Measurements from ENCODE around the gene PACRGL. TPM values are rescaled to one million over a fixed set of nuclear protein-coding genes. Genes with fewer than 3 reads are reported as not detected.

Gene PACRGL
- polyA plus RNA-seq, 1 of the 3 experiments (the other 2 are of a cell fraction): 11.8 TPM

DNA sequence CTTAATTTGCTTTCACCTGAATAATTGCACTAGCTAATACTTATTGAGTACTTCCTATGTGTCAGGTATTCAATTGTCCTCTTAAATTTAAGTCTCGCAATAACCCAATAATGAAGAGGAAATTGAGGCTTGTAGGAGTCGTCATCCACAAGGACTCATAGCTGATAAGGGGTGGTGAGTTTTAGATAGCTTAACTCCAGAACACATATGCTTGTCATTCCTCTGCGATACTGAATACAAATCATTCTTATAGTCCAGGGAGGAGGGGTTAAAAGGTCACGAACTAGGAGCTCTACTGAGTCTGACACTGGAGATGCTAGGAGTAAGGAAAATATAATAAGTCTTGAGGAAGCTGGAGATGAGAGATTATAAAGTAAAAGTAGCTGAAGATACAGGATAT is 1.4 kb upstream of the PACRGL start:
- peak overlapping the region; percentile 14; the same call in 1 of the 2 replicates for H2AFZ ChIP-seq (ENCODE audit: low read depth)
- CTCF ChIA-PET: interaction anchor here (1.1 to 2.1 kb wide), 4 partner anchors 8 to 14 kb away, joined by 4 to 11 read pairs (median 6); no protein-coding TSS in a partner anchor

DNA sequence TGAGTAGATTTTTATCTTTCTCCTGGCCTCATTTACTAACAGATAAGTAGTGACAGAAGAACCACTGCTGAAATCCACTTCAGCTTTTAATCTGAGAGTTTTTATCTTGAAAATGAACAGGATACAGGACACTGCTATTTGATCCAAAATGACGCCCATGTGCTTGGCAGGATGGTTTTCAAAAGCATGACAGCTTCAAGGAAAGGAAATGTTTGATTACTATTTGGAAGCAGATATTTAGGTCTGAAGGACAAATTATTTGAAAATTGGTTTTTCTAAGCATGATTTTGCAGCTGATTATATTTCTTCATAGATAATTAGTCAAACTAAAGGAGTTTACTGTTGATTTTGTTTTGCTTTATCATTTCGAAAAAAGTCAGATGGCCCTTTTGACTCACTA is 11.1 kb downstream of the PACRGL start:
- ChIA-PET POLR2A (no interaction called here), CTCF (interaction anchor here (1.0 kb wide), 1 partner anchor 758 kb away, joined by 3 read pairs; no protein-coding TSS in a partner anchor)
- Histone ChIP-seq H3K4me2 (no peak overlapping the region), H4K20me1 (ENCODE audit: insufficient read depth) (no peaks in the 10 kb centered on the region), H3K4me3 (ENCODE audit: low read depth in 2 of 2, low read length in 1 of 2) (no peak overlapping the region), H3K27me3 (ENCODE audit: insufficient read depth) (no peaks in the 10 kb centered on the region), H3K36me3 (replicated peaks in 1 of 2; ENCODE audit: control insufficient read depth in 1 of 2, insufficient read depth in 2 of 2, low read length in 1 of 2) (peaks cover 43 to 62% of the 10 kb centered on the region in 2 experiments), H3F3A (replicated peaks; ENCODE audit: insufficient read depth) (no peaks in the 10 kb centered on the region), H3K9me2 (no peaks in the 10 kb centered on the region), H2AFZ (ENCODE audit: low read depth) (no peak overlapping the region), H3K9ac (no peak overlapping the region), H3K79me2 (ENCODE audit: insufficient read depth) (no peaks in the 10 kb centered on the region), H3K9me3 (no peaks in the 10 kb centered on the region), H3K27ac (ENCODE audit: low read depth in 2 of 2, low read length in 1 of 2) (peak overlapping the region in 1 of 2 experiments; percentile 68; a peak in 2 of 4 replicates), H3K4me1 (ENCODE audit: control insufficient read depth in 1 of 2, insufficient read depth in 2 of 2, low read depth in 1 of 2, low read length in 1 of 2) (peaks cover 0 to 6% of the 10 kb centered on the region in 2 experiments; a peak in 2 of 4 replicates)
- 72% methylated on average over 2 of the region's 2 CpGs for WGBS (ENCODE audit: low lambda C conversion rate)
- peak; percentile 87 for TF ChIP-seq GATA2 (CRISPR knock-in tag; IDR thresholded peaks at IDR 0.05)
- peak; percentile 92; the same call in 1 of the 2 replicates for TF ChIP-seq MXI1 (IDR thresholded peaks at IDR 0.05; ENCODE audit: low read depth, low read length)
- TF ChIP-seq RCOR1 (IDR thresholded peaks at IDR 0.05; ENCODE audit: low read length): peak; percentile 90
- TF ChIP-seq TCF12 (IDR thresholded peaks at IDR 0.05): peak; percentile 57; the same call in 1 of the 2 replicates
- no peak for TF ChIP-seq FOSL2 (IDR thresholded peaks at IDR 0.05; ENCODE audit: borderline replicate concordance, low read depth)
- peak; percentile 23; the same call in 1 of the 2 replicates for TF ChIP-seq TEAD4 (IDR thresholded peaks at IDR 0.05; ENCODE audit: borderline replicate concordance, insufficient read depth)
- TF ChIP-seq, protein P1, sequence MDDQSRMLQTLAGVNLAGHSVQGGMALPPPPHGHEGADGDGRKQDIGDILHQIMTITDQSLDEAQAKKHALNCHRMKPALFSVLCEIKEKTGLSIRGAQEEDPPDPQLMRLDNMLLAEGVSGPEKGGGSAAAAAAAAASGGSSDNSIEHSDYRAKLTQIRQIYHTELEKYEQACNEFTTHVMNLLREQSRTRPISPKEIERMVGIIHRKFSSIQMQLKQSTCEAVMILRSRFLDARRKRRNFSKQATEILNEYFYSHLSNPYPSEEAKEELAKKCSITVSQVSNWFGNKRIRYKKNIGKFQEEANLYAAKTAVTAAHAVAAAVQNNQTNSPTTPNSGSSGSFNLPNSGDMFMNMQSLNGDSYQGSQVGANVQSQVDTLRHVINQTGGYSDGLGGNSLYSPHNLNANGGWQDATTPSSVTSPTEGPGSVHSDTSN (IDR thresholded peaks at IDR 0.05): no peak
- peak in 1 of 2 experiments; percentile 59; a peak in 2 of 4 replicates for TF ChIP-seq EP300 (IDR thresholded peaks at IDR 0.05; ENCODE audit: borderline replicate concordance in 1 of 2, low read depth in 1 of 2, low read length in 1 of 2)
- peak; percentile 36 for DNase-seq

More for the DNA sequence above, 1.4 kb upstream of the PACRGL start:
- Histone ChIP-seq H3K4me3 (ENCODE audit: low read depth in 2 of 2, low read length in 1 of 2) (no peak overlapping the region), H4K20me1 (ENCODE audit: insufficient read depth) (no peaks in the 10 kb centered on the region), H3K4me1 (ENCODE audit: control insufficient read depth in 1 of 2, insufficient read depth in 2 of 2, low read depth in 1 of 2, low read length in 1 of 2) (peaks cover 6 to 12% of the 10 kb centered on the region in 2 experiments; a peak in 3 of 4 replicates), H3K4me2 (no peak overlapping the region), H3K27me3 (ENCODE audit: insufficient read depth) (no peaks in the 10 kb centered on the region), H3F3A (replicated peaks; ENCODE audit: insufficient read depth) (peaks cover 5% of the 10 kb centered on the region), H3K9me3 (no peaks in the 10 kb centered on the region), H3K27ac (ENCODE audit: low read depth in 2 of 2, low read length in 1 of 2) (no peak overlapping the region), H3K36me3 (replicated peaks in 1 of 2; ENCODE audit: control insufficient read depth in 1 of 2, insufficient read depth in 2 of 2, low read length in 1 of 2) (peaks cover 0 to 8% of the 10 kb centered on the region in 2 experiments), H3K9me2 (no peaks in the 10 kb centered on the region), H3K9ac (no peak overlapping the region), H3K79me2 (ENCODE audit: insufficient read depth) (peaks cover 32% of the 10 kb centered on the region)
- WGBS (ENCODE audit: low lambda C conversion rate): 85% methylated on average over 4 of the region's 4 CpGs
- DNase-seq: no peak
- TF ChIP-seq SMC3 (IDR thresholded peaks at IDR 0.05; ENCODE audit: low read depth, low read length) (no peak), IRF3 (IDR thresholded peaks at IDR 0.05; ENCODE audit: low read depth, low read length) (no peak), YY1 (IDR thresholded peaks at IDR 0.05; ENCODE audit: low read depth) (no peak), MXI1 (IDR thresholded peaks at IDR 0.05; ENCODE audit: low read depth, low read length) (no peak), SIN3A (IDR thresholded peaks at IDR 0.05; ENCODE audit: borderline replicate concordance, low read depth, low read length) (no peak), NFIC (IDR thresholded peaks at IDR 0.05; ENCODE audit: borderline replicate concordance) (no peak)
- TF ChIP-seq, protein P1 (IDR thresholded peaks at IDR 0.05): no peak
- TF ChIP-seq, protein P2, sequence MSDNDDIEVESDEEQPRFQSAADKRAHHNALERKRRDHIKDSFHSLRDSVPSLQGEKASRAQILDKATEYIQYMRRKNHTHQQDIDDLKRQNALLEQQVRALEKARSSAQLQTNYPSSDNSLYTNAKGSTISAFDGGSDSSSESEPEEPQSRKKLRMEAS (IDR thresholded peaks at IDR 0.05; ENCODE audit: low read depth): no peak
- TF ChIP-seq, protein P3, sequence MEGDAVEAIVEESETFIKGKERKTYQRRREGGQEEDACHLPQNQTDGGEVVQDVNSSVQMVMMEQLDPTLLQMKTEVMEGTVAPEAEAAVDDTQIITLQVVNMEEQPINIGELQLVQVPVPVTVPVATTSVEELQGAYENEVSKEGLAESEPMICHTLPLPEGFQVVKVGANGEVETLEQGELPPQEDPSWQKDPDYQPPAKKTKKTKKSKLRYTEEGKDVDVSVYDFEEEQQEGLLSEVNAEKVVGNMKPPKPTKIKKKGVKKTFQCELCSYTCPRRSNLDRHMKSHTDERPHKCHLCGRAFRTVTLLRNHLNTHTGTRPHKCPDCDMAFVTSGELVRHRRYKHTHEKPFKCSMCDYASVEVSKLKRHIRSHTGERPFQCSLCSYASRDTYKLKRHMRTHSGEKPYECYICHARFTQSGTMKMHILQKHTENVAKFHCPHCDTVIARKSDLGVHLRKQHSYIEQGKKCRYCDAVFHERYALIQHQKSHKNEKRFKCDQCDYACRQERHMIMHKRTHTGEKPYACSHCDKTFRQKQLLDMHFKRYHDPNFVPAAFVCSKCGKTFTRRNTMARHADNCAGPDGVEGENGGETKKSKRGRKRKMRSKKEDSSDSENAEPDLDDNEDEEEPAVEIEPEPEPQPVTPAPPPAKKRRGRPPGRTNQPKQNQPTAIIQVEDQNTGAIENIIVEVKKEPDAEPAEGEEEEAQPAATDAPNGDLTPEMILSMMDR (IDR thresholded peaks at IDR 0.05): no peak
- POLR2A ChIA-PET: interaction anchor here (1.3 kb wide), 1 partner anchor 14 kb away, joined by 4 read pairs; no protein-coding TSS in a partner anchor
